WERI-Rb-1 (cell line): ENCODE results near the gene NDST1.

Experiments used
- DNase-seq: peaks from one replicate; pipeline ENCODE4 v3.0.0-alpha.2; 2020
- H3K27ac ChIP-seq: fragments of 250-450 bp; sonication (Bioruptor Pico); 2 replicates; pipeline ENCODE4 v1.5.1; 2020; ENCODE audit warnings: mild to moderate bottlenecking, moderate library complexity
- H3K27me3 ChIP-seq: fragments of 250-450 bp; sonication (Bioruptor Pico); 2 replicates; pipeline ENCODE4 v1.5.1; 2021; ENCODE audit warnings: mild to moderate bottlenecking, low read depth, moderate library complexity; ENCODE audit not compliant: insufficient read depth, severe bottlenecking
- H3K36me3 ChIP-seq: fragments of 250-450 bp; sonication (Bioruptor Pico); 2 replicates; pipeline ENCODE4 v1.5.1; 2020; ENCODE audit warnings: mild to moderate bottlenecking, moderate library complexity
- H3K4me3 ChIP-seq: 2 replicates; pipeline ENCODE4 v1.5.1; 2011; ENCODE audit warnings: low read depth, mild to moderate bottlenecking, control low read depth, low read length
- H3K9me3 ChIP-seq: fragments of 250-450 bp; sonication (Bioruptor Pico); 2 replicates; pipeline ENCODE4 v1.5.1; 2021; ENCODE audit warnings: mild to moderate bottlenecking, moderate library complexity; ENCODE audit not compliant: severe bottlenecking
- TF ChIP-seq, protein P1 (sequence below): IDR thresholded peaks from 2 replicates; pipeline ENCODE4 v1.5.1; 2011; ENCODE audit warnings: low read depth, mild to moderate bottlenecking, control low read depth, inconsistent platforms, low read length

NDST1 gene

DNA sequence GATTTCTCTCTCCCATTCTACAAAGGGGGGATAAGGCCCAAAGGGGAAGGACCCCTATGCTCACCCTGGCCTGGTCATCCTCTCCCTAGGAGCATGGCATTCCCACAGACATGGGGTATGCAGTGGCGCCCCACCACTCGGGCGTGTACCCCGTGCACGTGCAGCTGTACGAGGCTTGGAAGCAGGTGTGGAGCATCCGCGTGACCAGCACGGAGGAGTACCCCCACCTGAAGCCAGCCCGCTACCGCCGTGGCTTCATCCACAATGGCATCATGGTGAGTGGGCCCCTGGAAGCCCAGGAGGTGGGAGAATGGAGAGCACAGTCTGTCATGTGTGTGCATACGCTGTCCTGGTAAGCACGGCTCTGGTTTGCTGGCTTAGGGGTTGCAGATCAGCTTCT is 27.7 kb downstream of the NDST1 start:
- DNase-seq = no peak
- no peak overlapping the region for H3K4me3 ChIP-seq
- H3K27ac ChIP-seq = no peak overlapping the region
- no peaks in the 10 kb centered on the region for H3K9me3 ChIP-seq
- H3K27me3 ChIP-seq = no peaks in the 10 kb centered on the region
- TF ChIP-seq, protein P1, sequence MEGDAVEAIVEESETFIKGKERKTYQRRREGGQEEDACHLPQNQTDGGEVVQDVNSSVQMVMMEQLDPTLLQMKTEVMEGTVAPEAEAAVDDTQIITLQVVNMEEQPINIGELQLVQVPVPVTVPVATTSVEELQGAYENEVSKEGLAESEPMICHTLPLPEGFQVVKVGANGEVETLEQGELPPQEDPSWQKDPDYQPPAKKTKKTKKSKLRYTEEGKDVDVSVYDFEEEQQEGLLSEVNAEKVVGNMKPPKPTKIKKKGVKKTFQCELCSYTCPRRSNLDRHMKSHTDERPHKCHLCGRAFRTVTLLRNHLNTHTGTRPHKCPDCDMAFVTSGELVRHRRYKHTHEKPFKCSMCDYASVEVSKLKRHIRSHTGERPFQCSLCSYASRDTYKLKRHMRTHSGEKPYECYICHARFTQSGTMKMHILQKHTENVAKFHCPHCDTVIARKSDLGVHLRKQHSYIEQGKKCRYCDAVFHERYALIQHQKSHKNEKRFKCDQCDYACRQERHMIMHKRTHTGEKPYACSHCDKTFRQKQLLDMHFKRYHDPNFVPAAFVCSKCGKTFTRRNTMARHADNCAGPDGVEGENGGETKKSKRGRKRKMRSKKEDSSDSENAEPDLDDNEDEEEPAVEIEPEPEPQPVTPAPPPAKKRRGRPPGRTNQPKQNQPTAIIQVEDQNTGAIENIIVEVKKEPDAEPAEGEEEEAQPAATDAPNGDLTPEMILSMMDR = no peak
- H3K36me3 ChIP-seq = peaks cover 86% of the 10 kb centered on the region

DNA sequence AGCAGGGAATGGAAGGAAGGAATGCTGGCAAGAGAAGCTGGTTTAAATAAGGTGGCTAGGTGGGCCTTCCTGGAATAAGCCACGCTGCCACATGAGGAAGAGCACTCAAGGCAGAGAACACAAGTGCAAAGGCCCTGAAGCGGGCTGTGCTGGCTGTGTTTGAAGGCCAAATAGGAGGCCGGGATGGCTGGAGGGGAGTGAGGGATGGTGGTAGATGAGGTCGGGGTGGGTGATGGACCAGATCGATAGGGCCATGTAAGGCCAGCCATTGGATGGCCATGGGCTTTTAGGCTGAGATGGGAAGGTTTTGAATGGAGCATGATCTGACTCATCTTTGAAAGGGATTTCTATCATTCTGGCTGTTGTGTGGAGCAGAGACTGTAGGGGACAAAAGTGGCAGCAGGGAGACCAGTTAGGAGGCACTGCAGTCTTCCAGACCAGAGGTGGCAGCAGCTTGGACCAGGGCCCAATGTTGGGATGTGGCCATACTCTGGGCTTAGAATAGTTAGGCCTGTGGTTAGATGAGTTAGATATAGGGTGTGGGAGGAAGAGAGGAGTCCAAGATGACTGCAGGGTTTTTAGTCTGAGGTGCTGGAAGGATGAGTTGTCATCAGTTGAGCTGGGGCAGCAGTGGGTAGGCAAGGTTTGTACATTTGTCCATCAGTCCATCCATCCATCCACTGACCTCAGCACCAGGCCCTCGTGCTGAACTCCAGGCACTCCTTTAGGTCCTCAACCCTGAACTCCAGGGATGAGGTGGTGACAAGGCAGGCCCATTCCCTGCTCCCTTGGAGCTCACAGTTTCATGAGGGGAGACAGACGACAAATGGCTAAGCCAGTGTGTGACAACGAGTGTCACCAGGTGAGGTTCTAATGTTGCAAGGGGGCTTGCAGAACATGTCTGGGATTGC is 30.3 kb downstream of the NDST1 start:
- H3K36me3 ChIP-seq = peaks cover 84% of the 10 kb centered on the region
- no peak for DNase-seq

DNA sequence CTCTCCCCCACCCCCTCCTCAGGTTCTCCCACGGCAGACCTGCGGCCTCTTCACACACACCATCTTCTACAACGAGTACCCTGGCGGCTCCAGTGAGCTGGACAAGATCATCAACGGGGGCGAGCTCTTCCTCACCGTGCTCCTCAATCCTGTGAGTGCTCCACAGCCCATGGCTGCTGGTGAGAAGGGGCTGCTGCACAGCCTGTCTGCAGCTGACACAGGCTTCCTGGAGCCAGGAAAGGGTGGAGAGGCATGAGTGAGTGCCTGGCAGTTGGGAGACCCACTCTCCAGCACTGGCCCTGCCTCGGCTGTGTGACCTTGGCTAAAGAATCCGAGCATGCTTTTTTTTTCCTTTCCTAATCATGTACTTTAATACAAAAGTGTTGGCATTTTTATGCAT is 31.3 kb downstream of the NDST1 start:
- TF ChIP-seq, protein P1 = no peak
- Histone ChIP-seq H3K4me3 (no peak overlapping the region), H3K36me3 (peaks cover 79% of the 10 kb centered on the region), H3K9me3 (no peaks in the 10 kb centered on the region), H3K27ac (no peak overlapping the region), H3K27me3 (no peaks in the 10 kb centered on the region)
- no peak for DNase-seq

More for the DNA sequence above, 30.3 kb downstream of the NDST1 start:
- H3K27me3 ChIP-seq = no peaks in the 10 kb centered on the region
- H3K4me3 ChIP-seq = no peak overlapping the region
- TF ChIP-seq, protein P1 = no peak
- no peaks in the 10 kb centered on the region for H3K9me3 ChIP-seq
- no peak overlapping the region for H3K27ac ChIP-seq

DNA sequence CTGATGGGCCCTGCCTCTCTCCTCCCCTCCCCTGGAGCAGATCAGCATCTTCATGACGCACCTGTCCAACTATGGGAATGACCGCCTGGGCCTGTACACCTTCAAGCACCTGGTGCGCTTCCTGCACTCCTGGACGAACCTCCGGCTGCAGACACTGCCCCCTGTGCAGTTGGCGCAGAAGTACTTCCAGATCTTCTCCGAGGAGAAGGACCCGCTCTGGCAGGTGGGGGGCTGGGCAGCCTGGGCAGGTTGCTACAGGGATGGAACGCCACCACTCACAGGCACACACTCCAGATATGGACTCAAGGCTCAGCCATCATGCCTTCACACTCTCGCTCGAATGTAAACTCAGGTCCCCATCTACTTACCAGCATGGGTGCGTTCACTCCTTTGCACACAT is 32.1 kb downstream of the NDST1 start:
- no peak for DNase-seq
- TF ChIP-seq, protein P1 = no peak
- Histone ChIP-seq H3K4me3 (no peak overlapping the region), H3K9me3 (no peaks in the 10 kb centered on the region), H3K27ac (no peak overlapping the region), H3K36me3 (peaks cover 71% of the 10 kb centered on the region), H3K27me3 (no peaks in the 10 kb centered on the region)

DNA sequence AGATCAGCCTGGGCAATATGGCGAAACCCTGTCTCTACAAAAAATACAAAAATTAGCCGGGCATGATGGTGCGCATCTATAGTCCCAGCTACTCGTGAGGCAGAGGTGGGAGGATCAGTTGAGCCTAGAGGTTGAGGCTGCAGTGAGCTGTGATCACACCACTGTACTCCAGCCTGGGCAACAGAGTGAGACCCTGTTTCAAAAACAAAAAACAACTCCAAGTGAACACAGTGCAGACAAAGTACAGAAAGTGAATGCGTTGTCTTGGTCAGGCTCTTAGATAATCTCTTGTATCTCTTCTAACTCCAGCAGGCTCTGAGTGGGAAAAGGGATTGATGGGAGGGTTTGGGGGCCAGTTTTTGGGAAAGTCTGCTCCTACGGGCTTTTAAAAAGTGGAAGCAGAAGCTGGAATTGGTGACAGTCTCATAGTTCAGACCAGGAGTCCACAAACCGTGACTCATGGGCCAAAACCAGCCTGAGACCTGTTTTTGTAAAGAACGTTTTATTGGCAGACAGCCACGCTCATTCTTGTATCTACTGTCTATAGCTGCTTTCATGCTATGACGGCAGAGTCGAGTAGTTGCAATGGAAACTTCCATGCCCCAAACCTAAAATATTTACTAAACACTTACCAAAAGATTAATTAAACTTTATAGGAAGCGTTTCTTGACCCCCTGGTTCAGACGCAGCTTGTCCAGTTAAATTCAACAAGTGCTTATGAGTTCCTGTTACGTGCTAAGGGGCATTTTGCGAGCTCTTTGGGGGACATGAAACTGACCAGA is 32.9 kb downstream of the NDST1 start:
- Histone ChIP-seq H3K27ac (no peak overlapping the region), H3K36me3 (peaks cover 70% of the 10 kb centered on the region), H3K9me3 (no peaks in the 10 kb centered on the region), H3K4me3 (no peak overlapping the region), H3K27me3 (no peaks in the 10 kb centered on the region)
- TF ChIP-seq, protein P1 = no peak
- DNase-seq = no peak
